Small intestine (tissue), 7 donors: ENCODE data around the gene OTUD6A. TPM values are rescaled to one million over a fixed set of nuclear protein-coding genes. Genes with fewer than 3 reads are reported as not detected.

Source experiments
- DNase-seq, 2 donors: peaks; one replicate each; pipeline versions ENCODE4 v3.0.0 to v3.0.0-alpha.2; 2013
- FAIRE-seq: peaks from 2 replicates; lab custom pipeline; 2012; peaks lifted over from hg19 to GRCh38; lab: Jason Lieb, UNC
- H3K27ac ChIP-seq, 3 donors: one replicate each; pipeline ENCODE4 v1.5.1; 2013; ENCODE audit warnings: low read length in 2 of 3, mild to moderate bottlenecking in 2 of 3, control low read depth in 1 of 3, inconsistent platforms in 1 of 3, low read depth in 1 of 3, moderate library complexity in 1 of 3
- H3K27me3 ChIP-seq, 3 donors: one replicate each; pipeline ENCODE4 v1.6.1; 2013; ENCODE audit warnings: low read length in 3 of 3, inconsistent platforms in 1 of 3; ENCODE audit not compliant: control insufficient read depth in 3 of 3, insufficient read depth in 3 of 3
- H3K36me3 ChIP-seq, 3 donors: one replicate each; pipeline ENCODE4 v1.6.1; 2013; ENCODE audit warnings: low read length in 3 of 3, inconsistent platforms in 1 of 3, low read depth in 1 of 3, mild to moderate bottlenecking in 1 of 3, moderate library complexity in 1 of 3; ENCODE audit not compliant: control insufficient read depth in 3 of 3, insufficient read depth in 2 of 3
- H3K4me1 ChIP-seq, 3 donors: one replicate each; pipeline ENCODE4 v1.6.1; 2013; ENCODE audit warnings: low read length in 2 of 3, inconsistent platforms in 1 of 3, low read depth in 1 of 3, mild to moderate bottlenecking in 1 of 3, moderate library complexity in 1 of 3; ENCODE audit not compliant: control insufficient read depth in 3 of 3, insufficient read depth in 2 of 3
- H3K4me3 ChIP-seq, 3 donors: one replicate each; pipeline ENCODE4 v1.5.1; 2013; ENCODE audit warnings: low read length in 3 of 3, control low read depth in 1 of 3, inconsistent platforms in 1 of 3, low read depth in 1 of 3, mild to moderate bottlenecking in 1 of 3, moderate library complexity in 1 of 3
- H3K9me3 ChIP-seq, 2 donors: one replicate each; pipeline ENCODE4 v1.6.1; 2013; ENCODE audit warnings: low read depth in 1 of 2, low read length in 1 of 2; ENCODE audit not compliant: control insufficient read depth in 2 of 2, insufficient read depth in 1 of 2
- WGBS, 3 donors: extraction: QIAGEN DNeasy Blood & Tissue Kit; methylation state at CpG; one replicate each; pipeline ENCODE4 v1.1.7; 2013; 5-methylcytosine and 5-hydroxymethylcytosine counted together
- polyA plus RNA-seq, 4 donors: library from polyadenylated mRNA; stranded (reverse) in 3 of 4; unstranded in 1 of 4; fragments of 200-250 nt in 3 of 4; fragments of 120-200 nt in 1 of 4; gene quantifications; one replicate each; pipeline versions ENCODE4 v1.2.1 to v1.2.3, GENCODE V29; 2013
- donor health status: healthy with polysubstance abuse.
- donor health status: control.
- donor health status: control.
- donor health status: Bipolar disorder and iron deficiency.
- donor health status: healthy.

Gene OTUD6A
- polyA plus RNA-seq, 4 donors, result not detected

GRCh38 chrX:70041993-70042392 is 20.3 kb upstream of the OTUD6A start:
- WGBS, 3 donors, result 68 to 85% (median 82%) methylated on average over 6 of the region's 6 CpGs
- Histone ChIP-seq H3K36me3 (peaks cover 0 to 4% (median 0%) of the 10 kb centered on the region in 3 donors), H3K27me3 (no peaks in the 10 kb centered on the region), H3K9me3 (no peaks in the 10 kb centered on the region), H3K27ac (no peak overlapping the region), H3K4me3 (no peak overlapping the region), H3K4me1 (no peaks in the 10 kb centered on the region)
- no peak for FAIRE-seq
- DNase-seq, result no peak

GRCh38 chrX:70042399-70043371 is 19.6 kb upstream of the OTUD6A start:
- no peak overlapping the region for H3K4me3 ChIP-seq
- 81 to 85% (median 81%) methylated on average over 11 of the region's 11 CpGs for WGBS, 3 donors
- FAIRE-seq (no peak), DNase-seq (no peak)
- H3K9me3 ChIP-seq, result no peaks in the 10 kb centered on the region
- H3K27ac ChIP-seq, result no peak overlapping the region
- no peaks in the 10 kb centered on the region for H3K36me3 ChIP-seq
- no peaks in the 10 kb centered on the region for H3K27me3 ChIP-seq
- no peaks in the 10 kb centered on the region for H3K4me1 ChIP-seq

- H3K4me3 ChIP-seq, result no peak overlapping the region
- WGBS, 3 donors, result 83 to 90% (median 89%) methylated on average over 6 to 9 of the region's 9 CpGs
- DNase-seq, result no peak
- H3K27ac ChIP-seq, result no peak overlapping the region
- FAIRE-seq, result no peak
- no peaks in the 10 kb centered on the region for H3K9me3 ChIP-seq
- no peaks in the 10 kb centered on the region for H3K27me3 ChIP-seq
- H3K36me3 ChIP-seq, result no peaks in the 10 kb centered on the region
- no peaks in the 10 kb centered on the region for H3K4me1 ChIP-seq
These were observed 18.6 kb upstream of the OTUD6A start for GRCh38 chrX:70043685-70044084.

GRCh38 chrX:70044541-70045245 is 17.6 kb upstream of the OTUD6A start:
- no peak for DNase-seq
- Histone ChIP-seq H3K4me1 (no peaks in the 10 kb centered on the region), H3K27me3 (no peaks in the 10 kb centered on the region), H3K27ac (no peak overlapping the region), H3K36me3 (no peaks in the 10 kb centered on the region), H3K9me3 (no peaks in the 10 kb centered on the region), H3K4me3 (no peak overlapping the region)
- WGBS, 3 donors, result 61 to 77% (median 71%) methylated on average over 3 to 4 of the region's 4 CpGs
- no peak for FAIRE-seq

- H3K36me3 ChIP-seq, result no peaks in the 10 kb centered on the region
- no peak overlapping the region for H3K27ac ChIP-seq
- FAIRE-seq (no peak), DNase-seq (no peak)
- H3K4me3 ChIP-seq, result no peak overlapping the region
- H3K4me1 ChIP-seq, result no peaks in the 10 kb centered on the region
- no peaks in the 10 kb centered on the region for H3K27me3 ChIP-seq
- H3K9me3 ChIP-seq, result no peaks in the 10 kb centered on the region
These were observed 15.3 kb upstream of the OTUD6A start for GRCh38 chrX:70046978-70047377.

GRCh38 chrX:70049406-70049805 is 12.9 kb upstream of the OTUD6A start:
- H3K4me1 ChIP-seq, result no peaks in the 10 kb centered on the region
- no peaks in the 10 kb centered on the region for H3K9me3 ChIP-seq
- H3K36me3 ChIP-seq, result no peaks in the 10 kb centered on the region
- H3K4me3 ChIP-seq, result no peak overlapping the region
- H3K27me3 ChIP-seq, result no peaks in the 10 kb centered on the region
- DNase-seq (no peak), FAIRE-seq (no peak)
- H3K27ac ChIP-seq, result no peak overlapping the region
- 64 to 81% (median 71%) methylated on average over 3 of the region's 3 CpGs for WGBS, 3 donors

- Histone ChIP-seq H3K36me3 (no peaks in the 10 kb centered on the region), H3K4me1 (no peaks in the 10 kb centered on the region), H3K9me3 (no peaks in the 10 kb centered on the region), H3K4me3 (no peak within 1 kb of the TSS), H3K27me3 (no peaks in the 10 kb centered on the region), H3K27ac (no peak within 1 kb of the TSS)
- DNase-seq, result no peak
- no peak for FAIRE-seq
- 59 to 85% (median 73%) methylated on average over 4 of the region's 4 CpGs for WGBS, 3 donors
These were observed 12.3 kb upstream of the OTUD6A start, which contains the start of gene AWAT2 for GRCh38 chrX:70049925-70050324. TSS of gene AWAT2 (minus strand) at chrX:70049938. CDS start at chrX:70049932, 6 bp downstream.

- WGBS, 3 donors, result 73 to 81% (median 80%) methylated on average over 9 to 11 of the region's 11 CpGs
- FAIRE-seq, result no peak
- no peak for DNase-seq
- Histone ChIP-seq H3K4me1 (no peaks in the 10 kb centered on the region), H3K27ac (no peak overlapping the region), H3K4me3 (no peak overlapping the region), H3K36me3 (no peaks in the 10 kb centered on the region), H3K27me3 (no peaks in the 10 kb centered on the region), H3K9me3 (no peaks in the 10 kb centered on the region)
These were observed 9.2 kb upstream of the OTUD6A start for GRCh38 chrX:70052895-70053615.
